Activated CD8-positive, alpha-beta T cell treated with anti-CD3 and anti-CD28 coated beads for 36 hours (primary cell): ENCODE data around the gene GPRASP2. TPM values are rescaled to one million over a fixed set of nuclear protein-coding genes. Genes with fewer than 3 reads are reported as not detected.
A peak's percentile ranks its signal among the peaks of the same experiment; 100 is the strongest.
"Not testable (repeated sequence)": the region's sequence is repeated elsewhere in the genome, so short reads cannot be mapped to it uniquely, and the experiment has no call there.

Experiments used
- ATAC-seq: fragments of 200-7000 bp; cut with Tn5 transposase; one replicate; pipeline ENCODE4 v1.10.0; 2021; ENCODE audit warnings: mild to moderate bottlenecking, moderate library complexity
- CTCF ChIA-PET: fragments of 350-600 bp; sonication (Branson Sonifier 250); formaldehyde crosslinking; loops from one replicate; lab custom pipeline; 2021; ENCODE audit warnings: antibody characterized with exemption; lab: Charles Lee
- POLR2A ChIA-PET: fragments of 350-600 bp; sonication (Branson Sonifier 250); formaldehyde crosslinking; loops from one replicate; lab custom pipeline; 2021; ENCODE audit warnings: antibody characterized with exemption; lab: Charles Lee
- DNase-seq: peaks from one replicate; pipeline ENCODE4 v3.0.0-alpha.2; 2020
- H3K27ac Mint-ChIP-seq: one replicate; pipeline ENCODE4 v1.8.0; 2021; ENCODE audit warnings: mild to moderate bottlenecking, mixed read lengths
- H3K27me3 Mint-ChIP-seq: one replicate; pipeline ENCODE4 v1.8.0; 2021; ENCODE audit warnings: mixed read lengths
- H3K36me3 Mint-ChIP-seq: one replicate; pipeline ENCODE4 v1.8.0; 2021; ENCODE audit warnings: low read depth, mixed read lengths
- H3K4me1 Mint-ChIP-seq: one replicate; pipeline ENCODE4 v1.8.0; 2021; ENCODE audit warnings: low read depth, mixed read lengths
- H3K4me3 Mint-ChIP-seq: one replicate; pipeline ENCODE4 v1.8.0; 2021; ENCODE audit warnings: mild to moderate bottlenecking, moderate library complexity, mixed read lengths
- H3K9me3 Mint-ChIP-seq: one replicate; pipeline ENCODE4 v1.8.0; 2021; ENCODE audit warnings: mixed read lengths
- intact Hi-C: fragments of 100-400 bp; cut with micrococcal nuclease; formaldehyde crosslinking; loops from one replicate; pipeline ENCODE4 v1.10.0; 2022
- total RNA-seq, 2 experiments: library from RNA; stranded (reverse); gene quantifications; one replicate each; pipeline ENCODE4 v1.2.3, GENCODE V29; 2021
- TF ChIP-seq, protein P1 (sequence below): fragments of 200-600 bp; IDR thresholded peaks from one replicate; pipeline ENCODE4 v1.8.0; 2022; ENCODE audit warnings: antibody characterized with exemption, mild to moderate bottlenecking

Gene GPRASP2
- total RNA-seq, result under 1 TPM; 0.67 to 0.77 TPM

DNA sequence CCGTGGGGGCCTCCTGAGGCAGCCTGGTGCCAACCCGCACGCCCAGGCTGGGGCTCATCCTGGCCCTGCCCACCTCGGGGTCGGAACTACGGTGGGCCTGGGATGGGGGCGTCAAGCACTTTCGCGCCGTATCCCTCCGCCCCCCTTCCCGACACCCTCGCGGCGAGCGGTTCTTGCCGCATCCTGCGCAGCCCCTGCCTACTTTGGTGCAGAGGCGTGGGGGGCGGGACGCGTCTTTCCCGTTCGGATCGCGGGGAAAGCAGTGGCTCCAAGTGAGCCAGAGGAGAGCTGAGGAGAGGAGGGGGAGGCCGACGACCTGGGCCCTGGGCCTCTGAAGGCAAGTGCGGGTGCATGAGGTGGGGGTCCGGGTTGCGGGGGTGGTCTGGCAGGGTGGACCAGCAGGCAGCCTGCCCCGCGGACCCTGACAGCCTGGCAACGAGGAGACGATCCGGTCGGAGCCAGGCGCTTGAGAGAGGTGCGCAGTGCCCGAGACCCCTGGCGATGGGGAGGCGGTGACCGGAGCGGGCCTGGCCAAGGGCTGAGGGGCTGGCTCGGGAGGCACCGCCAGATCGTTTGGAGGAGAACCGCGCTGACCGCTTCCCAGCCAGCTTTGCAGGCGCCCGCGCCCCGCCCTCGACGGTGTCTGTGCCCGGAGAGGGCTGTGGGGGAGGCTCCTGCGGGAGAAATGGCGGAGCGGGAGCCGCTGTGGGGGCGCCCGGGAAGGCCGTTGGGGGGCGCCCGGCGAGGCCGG lies at the start of gene GPRASP2:
GPRASP2 (plus strand) TSS at position 233 of the 751 bp plus-strand sequence. CDS start 2,422 bp downstream, outside the sequence.
- TF ChIP-seq, protein P1, sequence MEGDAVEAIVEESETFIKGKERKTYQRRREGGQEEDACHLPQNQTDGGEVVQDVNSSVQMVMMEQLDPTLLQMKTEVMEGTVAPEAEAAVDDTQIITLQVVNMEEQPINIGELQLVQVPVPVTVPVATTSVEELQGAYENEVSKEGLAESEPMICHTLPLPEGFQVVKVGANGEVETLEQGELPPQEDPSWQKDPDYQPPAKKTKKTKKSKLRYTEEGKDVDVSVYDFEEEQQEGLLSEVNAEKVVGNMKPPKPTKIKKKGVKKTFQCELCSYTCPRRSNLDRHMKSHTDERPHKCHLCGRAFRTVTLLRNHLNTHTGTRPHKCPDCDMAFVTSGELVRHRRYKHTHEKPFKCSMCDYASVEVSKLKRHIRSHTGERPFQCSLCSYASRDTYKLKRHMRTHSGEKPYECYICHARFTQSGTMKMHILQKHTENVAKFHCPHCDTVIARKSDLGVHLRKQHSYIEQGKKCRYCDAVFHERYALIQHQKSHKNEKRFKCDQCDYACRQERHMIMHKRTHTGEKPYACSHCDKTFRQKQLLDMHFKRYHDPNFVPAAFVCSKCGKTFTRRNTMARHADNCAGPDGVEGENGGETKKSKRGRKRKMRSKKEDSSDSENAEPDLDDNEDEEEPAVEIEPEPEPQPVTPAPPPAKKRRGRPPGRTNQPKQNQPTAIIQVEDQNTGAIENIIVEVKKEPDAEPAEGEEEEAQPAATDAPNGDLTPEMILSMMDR, result no peak
- H3K4me3 Mint-ChIP-seq, result peak within 1 kb of the TSS; percentile 76
- H3K4me1 Mint-ChIP-seq, result peaks cover 19% of the 10 kb centered on the region
- DNase-seq (peak; percentile 43), ATAC-seq (peak; percentile 70)
- ChIA-PET POLR2A (no interaction called here), CTCF (no interaction called here)
- H3K27me3 Mint-ChIP-seq, result peaks cover 13% of the 10 kb centered on the region
- H3K27ac Mint-ChIP-seq, result peak within 1 kb of the TSS; percentile 42
- intact Hi-C loops, result no loop called here
- H3K36me3 Mint-ChIP-seq, result no peaks in the 10 kb centered on the region
- no peaks in the 10 kb centered on the region for H3K9me3 Mint-ChIP-seq

DNA sequence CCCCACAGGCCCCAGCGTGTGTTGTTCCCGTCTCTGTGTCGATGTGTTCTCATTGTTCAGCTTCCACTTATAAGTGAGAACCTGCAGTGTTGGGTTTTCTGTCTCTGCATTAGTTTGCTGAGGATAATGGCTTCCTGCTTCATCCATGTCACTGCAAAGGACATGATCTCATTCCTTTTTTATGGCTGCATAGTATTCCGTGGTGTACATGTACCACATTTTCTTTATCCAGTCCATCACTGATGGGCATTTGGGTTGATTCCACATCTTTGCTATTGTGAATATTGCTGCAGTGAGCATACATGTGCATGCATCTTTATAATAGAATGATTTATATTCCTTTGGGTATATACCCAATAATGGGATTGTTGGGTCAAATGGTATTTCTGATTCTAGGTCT lies 48.4 kb upstream of the GPRASP2 start:
- H3K4me1 Mint-ChIP-seq, result peaks cover 16% of the 10 kb centered on the region
- intact Hi-C loops, H3K4me3 Mint-ChIP-seq, ATAC-seq, CTCF ChIA-PET, DNase-seq, H3K27ac Mint-ChIP-seq, POLR2A ChIA-PET, H3K27me3 Mint-ChIP-seq: not testable (repeated sequence)
- H3K9me3 Mint-ChIP-seq, result peaks cover 14% of the 10 kb centered on the region
- H3K36me3 Mint-ChIP-seq, result peaks cover 29% of the 10 kb centered on the region

DNA sequence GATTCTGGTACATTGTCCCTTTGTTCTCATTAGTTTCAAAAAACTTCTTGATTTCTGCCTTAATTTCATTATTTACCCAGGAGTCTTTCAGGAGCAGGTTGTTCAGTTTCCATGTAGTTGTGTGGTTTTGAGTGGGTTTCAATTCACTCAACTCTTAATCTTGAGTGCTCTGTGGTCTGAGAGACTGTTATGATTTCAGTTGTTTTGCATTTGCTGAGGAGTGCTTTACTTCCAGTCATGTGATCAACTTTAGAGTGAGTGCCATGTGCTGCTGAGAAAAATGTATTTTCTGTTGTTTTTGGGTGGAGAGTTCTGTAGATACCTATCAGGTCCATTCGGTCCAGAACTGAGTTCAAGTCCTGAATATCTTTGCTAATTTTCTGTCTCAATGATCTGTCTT lies 45.2 kb upstream of the GPRASP2 start:
- H3K9me3 Mint-ChIP-seq, result peaks cover 15% of the 10 kb centered on the region
- DNase-seq, CTCF ChIA-PET, POLR2A ChIA-PET, H3K4me1 Mint-ChIP-seq, intact Hi-C loops, ATAC-seq, H3K4me3 Mint-ChIP-seq, H3K27ac Mint-ChIP-seq, H3K27me3 Mint-ChIP-seq: not testable (repeated sequence)
- H3K36me3 Mint-ChIP-seq, result peaks cover 33% of the 10 kb centered on the region

DNA sequence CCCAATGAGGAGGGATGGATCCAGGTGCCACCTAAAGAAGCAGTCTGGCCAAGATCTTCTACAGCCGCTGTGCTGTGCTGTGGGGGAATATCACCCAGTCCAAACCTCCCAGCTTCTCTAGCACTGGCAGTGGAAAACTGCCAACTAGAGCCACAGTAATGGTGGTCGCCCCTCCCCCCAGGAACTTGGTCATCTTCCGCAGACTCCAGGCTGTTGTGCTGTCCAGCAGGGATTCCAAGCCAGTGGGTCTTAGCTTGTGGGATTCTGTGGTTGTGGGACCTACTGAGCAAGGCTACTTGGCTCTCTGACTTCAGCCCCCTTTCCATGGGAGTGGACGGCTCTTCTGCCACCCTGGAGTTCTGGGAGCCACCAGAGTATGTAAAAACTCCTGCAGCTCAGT lies 42.7 kb upstream of the GPRASP2 start:
- DNase-seq, result no peak
- POLR2A ChIA-PET, result interaction anchor here (0.6 kb wide), 1 partner anchor 15 kb away, joined by 3 read pairs; no protein-coding TSS in a partner anchor

DNA sequence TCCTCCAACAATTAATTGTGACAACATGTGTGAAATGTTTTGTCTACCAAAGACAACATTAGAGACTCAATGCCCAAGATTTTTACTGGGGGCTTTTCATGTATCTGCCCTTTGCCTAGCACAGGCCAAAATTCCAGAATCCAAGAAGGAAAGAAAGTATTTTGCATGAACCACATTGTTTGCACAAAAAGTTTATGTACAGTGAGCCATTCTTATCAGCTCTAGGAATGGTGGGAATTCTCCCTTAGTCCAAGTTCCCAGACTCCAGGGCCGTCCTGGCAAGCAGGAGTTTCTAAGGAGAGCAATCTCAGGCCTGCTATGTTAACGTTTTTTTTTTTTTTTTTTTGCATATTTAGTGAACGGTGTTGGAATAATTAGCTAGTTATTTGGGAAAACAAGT lies 39.4 kb upstream of the GPRASP2 start:
- no peak overlapping the region for H3K4me3 Mint-ChIP-seq
- TF ChIP-seq, protein P1, result no peak
- H3K9me3 Mint-ChIP-seq, result peaks cover 10% of the 10 kb centered on the region
- ATAC-seq, result no peak
- POLR2A ChIA-PET, result interaction anchor here (0.6 kb wide), 1 partner anchor 14 kb away, joined by 4 read pairs; no protein-coding TSS in a partner anchor
- CTCF ChIA-PET, result no interaction called here
- H3K27ac Mint-ChIP-seq, result no peak overlapping the region
- DNase-seq, result no peak
- H3K36me3 Mint-ChIP-seq, result peaks cover 12% of the 10 kb centered on the region
- intact Hi-C loops, result no loop called here
- peaks cover 2% of the 10 kb centered on the region for H3K4me1 Mint-ChIP-seq
- H3K27me3 Mint-ChIP-seq, result no peaks in the 10 kb centered on the region

More for the DNA sequence above, 42.7 kb upstream of the GPRASP2 start:
- Mint-ChIP-seq H3K27ac (no peak overlapping the region), H3K4me3 (no peak overlapping the region), H3K9me3 (peaks cover 15% of the 10 kb centered on the region), H3K36me3 (peaks cover 27% of the 10 kb centered on the region), H3K4me1 (peaks cover 8% of the 10 kb centered on the region), H3K27me3 (no peaks in the 10 kb centered on the region)
- ATAC-seq, result no peak
- intact Hi-C loops, result no loop called here
- CTCF ChIA-PET, result no interaction called here
- TF ChIP-seq, protein P1, result no peak

DNA sequence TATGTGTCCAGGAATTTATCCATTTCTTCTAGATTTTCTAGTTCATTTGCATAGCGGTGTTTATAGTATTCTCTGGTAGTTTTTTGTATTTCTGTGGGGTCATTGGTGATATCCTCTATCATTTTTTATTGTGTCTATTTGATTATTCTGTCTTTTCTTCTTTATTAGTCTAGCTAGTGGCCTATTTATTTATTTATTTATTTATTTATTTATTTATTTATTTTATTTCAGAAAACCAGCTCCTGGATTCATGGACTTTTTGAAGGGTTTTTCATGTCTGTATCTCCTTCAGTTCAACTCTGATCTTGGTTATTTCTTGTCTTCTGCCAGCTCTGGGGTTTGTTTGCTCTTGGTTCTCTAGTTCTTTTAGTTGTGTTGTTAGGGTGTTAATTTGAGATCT lies 34.8 kb upstream of the GPRASP2 start:
- peaks cover 14% of the 10 kb centered on the region for H3K9me3 Mint-ChIP-seq
- peaks cover 10% of the 10 kb centered on the region for H3K36me3 Mint-ChIP-seq
- H3K4me3 Mint-ChIP-seq, CTCF ChIA-PET, H3K4me1 Mint-ChIP-seq, POLR2A ChIA-PET, H3K27me3 Mint-ChIP-seq, ATAC-seq, H3K27ac Mint-ChIP-seq, intact Hi-C loops, DNase-seq: not testable (repeated sequence)
